Measurements from ENCODE around the gene TMEM255A. TPM values are rescaled to one million over a fixed set of nuclear protein-coding genes. Genes with fewer than 3 reads are reported as not detected.

The TMEM255A gene
- total RNA-seq, 1 experiment from 2014 or later, result 0.31 TPM

GRCh38 chrX:120286733-120287512, 24.3 kb downstream of the TMEM255A start:
- CTCF ChIA-PET, result no interaction called here

GRCh38 chrX:120282697-120283096, 28.6 kb downstream of the TMEM255A start:
- Histone ChIP-seq H3K36me3 (ENCODE audit: control insufficient read depth, insufficient read depth, low read length) (no peaks in the 10 kb centered on the region), H3K27me3 (ENCODE audit: control insufficient read depth, insufficient read depth, low read length) (0 out of 2 replicates have a peak, but pooled peaks cover 3% of the 10 kb centered on the region), H3K27ac (ENCODE audit: low read length) (no peak overlapping the region), H3K9me3 (ENCODE audit: control insufficient read depth, insufficient read depth, low read depth, low read length) (no peaks in the 10 kb centered on the region), H3K4me3 (ENCODE audit: low read depth in 2 of 2, low read length in 2 of 2) (no peak overlapping the region), H3K4me1 (ENCODE audit: control insufficient read depth, insufficient read depth, low read length) (no peaks in the 10 kb centered on the region)
- DNase-seq (ENCODE audit: low read depth, low spot score) (no peak), ATAC-seq (no peak)
- ChIA-PET POLR2A (no interaction called here), CTCF (no interaction called here)
- intact Hi-C loops (cut with micrococcal nuclease; ENCODE audit: unreplicated experiment) (no loop called here), in situ Hi-C loops (cut with HindIII; ENCODE audit: low pct_unique_long_range_greater_than_20kb, low sequenced_read_pairs) (no loop called here)
- TF ChIP-seq REST (IDR thresholded peaks at IDR 0.05; ENCODE audit: insufficient read depth in 1 of 2, low read depth in 2 of 2, low read length in 1 of 2) (no peak), CTCF (IDR thresholded peaks at IDR 0.05) (no peak), SIN3A (IDR thresholded peaks at IDR 0.05; ENCODE audit: borderline replicate concordance, insufficient read depth, low read depth, low read length) (no peak), TCF7L2 (IDR thresholded peaks at IDR 0.05; ENCODE audit: low read depth, low read length) (no peak), POLR2AphosphoS5 (IDR thresholded peaks at IDR 0.05; ENCODE audit: low read depth, low read length) (no peak)
- BruUV-seq (replicated peaks), result no TSS peak

More at GRCh38 chrX:120286733-120287512, 24.3 kb downstream of the TMEM255A start:
- 0 out of 2 replicates have a peak, but pooled peaks cover 3% of the 10 kb centered on the region for H3K27me3 ChIP-seq (ENCODE audit: control insufficient read depth, insufficient read depth, low read length)
- no peak overlapping the region for H3K4me3 ChIP-seq (ENCODE audit: low read depth in 2 of 2, low read length in 2 of 2)
- no peak for DNase-seq (ENCODE audit: low read depth, low spot score)
- ATAC-seq, result no peak
- no peaks in the 10 kb centered on the region for H3K36me3 ChIP-seq (ENCODE audit: control insufficient read depth, insufficient read depth, low read length)
- POLR2A ChIA-PET, result no interaction called here
- in situ Hi-C loops (cut with HindIII; ENCODE audit: low pct_unique_long_range_greater_than_20kb, low sequenced_read_pairs), result no loop called here
- H3K27ac ChIP-seq (ENCODE audit: low read length), result no peak overlapping the region
- no TSS peak for BruUV-seq (replicated peaks)
- H3K4me1 ChIP-seq (ENCODE audit: control insufficient read depth, insufficient read depth, low read length), result no peaks in the 10 kb centered on the region
- TF ChIP-seq TCF7L2 (IDR thresholded peaks at IDR 0.05; ENCODE audit: low read depth, low read length), result no peak
- TF ChIP-seq CTCF (IDR thresholded peaks at IDR 0.05), result no peak
- TF ChIP-seq POLR2AphosphoS5 (IDR thresholded peaks at IDR 0.05; ENCODE audit: low read depth, low read length), result no peak
- no peaks in the 10 kb centered on the region for H3K9me3 ChIP-seq (ENCODE audit: control insufficient read depth, insufficient read depth, low read depth, low read length)
- intact Hi-C loops (cut with micrococcal nuclease; ENCODE audit: unreplicated experiment), result no loop called here

All from Panc1 (cell line).